Thyroid gland (tissue), 4 donors: ENCODE results near the gene F8.

ENCODE experiments used
- CTCF ChIP-seq, 6 experiments: fragments of 200-600 bp in 3 of 6; fragments of 450-650 bp in 3 of 6; sonication (generic) in 3 of 6; IDR thresholded peaks; one replicate each; pipeline ENCODE4 v1.5.1; 2016 to 2019; ENCODE audit warnings: antibody characterized with exemption in 6 of 6, mild to moderate bottlenecking in 2 of 6, inconsistent platforms in 1 of 6, moderate library complexity in 1 of 6
- POLR2A ChIP-seq, 2 donors: fragments of 450-650 bp; IDR thresholded peaks; one replicate each; pipeline ENCODE4 v1.6.1; 2017; ENCODE audit warnings: antibody characterized with exemption in 2 of 2, mild to moderate bottlenecking in 2 of 2, moderate library complexity in 1 of 2

- no peak for TF ChIP-seq CTCF (IDR thresholded peaks at IDR 0.05)
- TF ChIP-seq POLR2A (IDR thresholded peaks at IDR 0.05), result no peak
Measured at GRCh38 chrX:154799556-154800348, 222.8 kb downstream of the F8 start.
